Measurements from ENCODE around the gene UGT1A10. TPM values are rescaled to one million over a fixed set of nuclear protein-coding genes. Genes with fewer than 3 reads are reported as not detected.
"Not testable (repeated sequence)": the region's sequence is repeated elsewhere in the genome, so short reads cannot be mapped to it uniquely, and the experiment has no call there.

UGT1A10 gene
- total RNA-seq = not detected

DNA sequence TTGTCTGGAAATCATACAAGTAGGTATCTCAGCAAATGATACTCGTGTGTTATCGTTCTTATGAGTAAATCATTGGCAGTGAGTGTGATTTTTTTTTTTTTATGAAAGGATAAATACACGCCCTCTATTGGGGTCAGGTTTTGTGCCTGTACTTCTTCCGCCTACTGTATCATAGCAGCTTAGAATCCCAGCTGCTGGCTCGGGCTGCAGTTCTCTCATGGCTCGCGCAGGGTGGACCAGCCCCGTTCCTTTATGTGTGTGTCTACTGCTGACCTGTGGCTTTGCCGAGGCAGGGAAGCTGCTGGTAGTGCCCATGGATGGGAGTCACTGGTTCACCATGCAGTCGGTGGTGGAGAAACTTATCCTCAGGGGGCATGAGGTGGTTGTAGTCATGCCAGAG, at the start of gene UGT1A10:
UGT1A10 (plus strand) TSS at position 143 of the 400 bp plus-strand sequence; CDS start at position 218, 75 bp downstream.
- H3K36me3 Mint-ChIP-seq (ENCODE audit: low read depth); H3K9me3 Mint-ChIP-seq; H3K4me3 Mint-ChIP-seq; DNase-seq; CTCF ChIA-PET; H3K4me1 Mint-ChIP-seq; H3K27ac Mint-ChIP-seq; POLR2A ChIA-PET: not testable (repeated sequence)
- H3K27me3 Mint-ChIP-seq = peaks cover 27% of the 10 kb centered on the region

GRCh38 chr2:233588400-233588799, 47.8 kb upstream of the UGT1A10 start:
- Mint-ChIP-seq H3K4me1 (no peaks in the 10 kb centered on the region), H3K4me3 (no peak overlapping the region), H3K27me3 (peaks cover 15% of the 10 kb centered on the region), H3K36me3 (ENCODE audit: low read depth) (no peaks in the 10 kb centered on the region), H3K9me3 (no peaks in the 10 kb centered on the region), H3K27ac (no peak overlapping the region)
- ChIA-PET POLR2A (no interaction called here), CTCF (interaction anchor here (0.7 kb wide), 1 partner anchor 427 kb away, joined by 5 read pairs; no protein-coding TSS in a partner anchor)
- no peak for DNase-seq

DNA sequence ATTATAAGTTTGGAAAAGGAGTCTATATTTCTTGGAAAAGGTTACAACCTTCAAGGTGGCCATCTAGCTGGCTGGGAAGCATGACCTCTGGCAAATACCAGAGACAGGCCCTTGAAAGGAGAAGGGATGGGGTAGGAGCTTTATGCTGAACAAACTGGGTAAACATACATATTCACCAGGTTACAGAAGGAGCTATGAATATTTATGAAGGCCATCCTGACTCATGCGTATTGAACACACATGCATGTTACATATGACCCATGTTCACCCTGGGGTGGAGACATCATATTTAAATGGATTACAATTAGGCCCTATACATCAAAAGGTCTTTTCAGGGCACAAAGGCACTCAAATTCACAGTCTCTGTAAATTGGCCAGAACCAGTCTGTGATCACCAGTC, 43.5 kb upstream of the UGT1A10 start:
- H3K4me3 Mint-ChIP-seq; POLR2A ChIA-PET; H3K27ac Mint-ChIP-seq; H3K36me3 Mint-ChIP-seq (ENCODE audit: low read depth); DNase-seq; CTCF ChIA-PET; H3K9me3 Mint-ChIP-seq; H3K4me1 Mint-ChIP-seq; H3K27me3 Mint-ChIP-seq: not testable (repeated sequence)

DNA sequence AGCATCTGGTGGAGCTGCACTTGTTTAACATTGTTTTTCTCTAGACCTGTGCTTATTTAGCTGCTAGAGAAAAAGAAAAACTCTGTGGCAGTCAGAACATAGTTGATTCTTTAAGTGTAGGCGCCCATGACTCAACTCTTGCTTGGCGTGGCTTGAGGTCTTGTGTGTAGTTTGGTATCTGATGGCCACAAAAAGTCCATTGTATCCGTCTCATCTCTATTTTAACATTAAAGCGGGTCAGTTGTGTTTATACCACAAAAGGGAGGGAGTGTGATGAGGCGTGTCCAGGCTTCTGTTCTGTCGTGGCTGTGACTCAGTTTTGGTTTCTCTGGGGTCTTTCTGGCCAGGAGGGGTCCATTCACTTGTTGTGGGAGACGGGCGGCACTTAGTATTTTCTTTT, 43.0 kb upstream of the UGT1A10 start:
- ChIA-PET POLR2A (no interaction called here), CTCF (no interaction called here)
- H3K27me3 Mint-ChIP-seq = peaks cover 3% of the 10 kb centered on the region
- no peaks in the 10 kb centered on the region for H3K9me3 Mint-ChIP-seq
- no peaks in the 10 kb centered on the region for H3K36me3 Mint-ChIP-seq (ENCODE audit: low read depth)
- H3K27ac Mint-ChIP-seq = no peak overlapping the region
- no peak for DNase-seq
- no peak overlapping the region for H3K4me3 Mint-ChIP-seq
- no peaks in the 10 kb centered on the region for H3K4me1 Mint-ChIP-seq

DNA sequence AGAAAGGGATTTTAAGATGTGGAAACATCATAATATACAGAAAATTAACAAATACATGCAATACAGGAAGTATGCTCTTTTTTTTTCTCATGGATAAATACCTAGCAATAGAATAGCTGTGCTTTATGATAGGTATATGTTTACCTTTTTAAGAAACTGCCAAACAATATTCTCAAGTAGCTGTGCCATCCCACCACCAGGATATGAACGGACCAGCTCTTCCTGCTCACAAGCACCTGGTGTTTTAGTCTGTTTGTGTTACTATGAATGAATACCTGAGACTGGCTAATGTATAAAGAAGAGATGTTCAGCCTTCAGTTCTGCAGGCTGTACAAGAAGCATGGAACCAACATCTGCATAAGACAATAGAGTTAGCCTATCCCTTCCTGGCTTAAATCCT, 38.7 kb upstream of the UGT1A10 start:
- no peak overlapping the region for H3K4me3 Mint-ChIP-seq
- CTCF ChIA-PET = no interaction called here
- H3K27ac Mint-ChIP-seq = no peak overlapping the region
- peaks cover 12% of the 10 kb centered on the region for H3K27me3 Mint-ChIP-seq
- no peak for DNase-seq
- H3K36me3 Mint-ChIP-seq (ENCODE audit: low read depth) = no peaks in the 10 kb centered on the region
- no peaks in the 10 kb centered on the region for H3K4me1 Mint-ChIP-seq
- POLR2A ChIA-PET = no interaction called here
- H3K9me3 Mint-ChIP-seq = no peaks in the 10 kb centered on the region

DNA sequence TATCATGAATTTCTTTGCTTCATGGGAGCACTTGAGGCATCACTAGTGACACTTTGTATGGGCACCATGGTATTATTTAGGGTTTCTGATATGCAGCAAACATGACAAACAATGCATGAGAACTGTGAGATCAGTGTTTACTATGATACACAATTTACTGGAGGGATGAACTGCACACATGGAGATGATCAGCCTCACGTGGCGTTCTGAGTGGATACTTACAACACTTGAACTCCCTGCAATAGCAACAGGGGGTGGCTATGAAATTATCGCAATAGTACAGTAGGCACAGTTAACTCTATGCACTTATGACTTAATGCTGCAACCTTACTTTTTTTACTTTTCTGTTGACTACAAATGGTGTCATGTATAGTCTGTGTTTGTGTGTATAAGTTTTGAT, 37.3 kb upstream of the UGT1A10 start:
- Mint-ChIP-seq H3K36me3 (ENCODE audit: low read depth) (no peaks in the 10 kb centered on the region), H3K27me3 (peaks cover 12% of the 10 kb centered on the region), H3K27ac (no peak overlapping the region), H3K9me3 (no peaks in the 10 kb centered on the region), H3K4me1 (no peaks in the 10 kb centered on the region), H3K4me3 (no peak overlapping the region)
- ChIA-PET POLR2A (no interaction called here), CTCF (no interaction called here)
- no peak for DNase-seq

DNA sequence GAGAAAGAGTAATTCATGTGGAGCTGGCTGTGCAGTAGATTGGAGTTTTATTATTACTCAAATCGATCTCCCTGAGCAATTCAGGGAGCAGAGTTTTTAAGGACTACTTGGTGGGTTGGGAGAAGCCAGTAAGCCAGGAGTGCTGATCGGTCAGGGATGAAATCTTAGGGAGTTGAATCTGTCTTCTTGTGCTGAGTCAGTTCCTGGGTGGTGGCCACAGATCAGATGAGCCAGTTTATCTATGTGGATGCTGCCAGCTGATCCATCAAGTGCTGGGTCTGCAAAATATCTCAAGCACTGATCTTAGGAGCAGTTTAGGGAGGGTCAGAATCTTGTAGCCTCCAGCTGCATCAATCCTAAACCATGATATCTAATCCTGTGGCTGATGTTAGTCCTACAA, 35.9 kb upstream of the UGT1A10 start:
- POLR2A ChIA-PET = no interaction called here
- Mint-ChIP-seq H3K4me1 (no peaks in the 10 kb centered on the region), H3K27me3 (peaks cover 12% of the 10 kb centered on the region), H3K4me3 (no peak overlapping the region), H3K36me3 (ENCODE audit: low read depth) (no peaks in the 10 kb centered on the region), H3K9me3 (no peaks in the 10 kb centered on the region), H3K27ac (no peak overlapping the region)
- CTCF ChIA-PET = no interaction called here
- no peak for DNase-seq

GRCh38 chr2:233602076-233602475, 34.2 kb upstream of the UGT1A10 start:
- Mint-ChIP-seq H3K27me3 (peaks cover 12% of the 10 kb centered on the region), H3K4me3 (no peak overlapping the region), H3K27ac (no peak overlapping the region), H3K36me3 (ENCODE audit: low read depth) (no peaks in the 10 kb centered on the region), H3K4me1 (no peaks in the 10 kb centered on the region), H3K9me3 (no peaks in the 10 kb centered on the region)
- no peak for DNase-seq
- CTCF ChIA-PET = no interaction called here
- POLR2A ChIA-PET = no interaction called here

DNA sequence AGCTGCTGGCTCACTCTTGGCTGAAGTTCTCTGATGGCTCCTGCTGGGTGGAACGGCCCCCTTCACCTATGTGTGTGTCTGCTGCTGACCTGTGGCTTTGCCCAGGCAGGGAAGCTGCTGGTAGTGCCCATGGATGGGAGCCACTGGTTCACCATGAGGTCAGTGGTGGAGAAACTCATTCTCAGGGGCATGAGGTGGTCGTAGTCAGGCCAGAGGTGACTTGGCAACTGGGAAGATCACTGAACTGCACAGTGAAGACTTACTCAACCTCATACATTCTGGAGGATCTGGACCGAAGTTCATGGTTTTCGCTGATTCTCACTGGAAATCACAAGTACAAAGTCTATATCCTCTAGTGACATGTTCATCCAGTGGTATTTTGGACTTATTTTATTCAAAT, 32.7 kb upstream of the UGT1A10 start:
- H3K4me1 Mint-ChIP-seq = no peaks in the 10 kb centered on the region
- no peak overlapping the region for H3K4me3 Mint-ChIP-seq
- H3K9me3 Mint-ChIP-seq = no peaks in the 10 kb centered on the region
- ChIA-PET POLR2A (no interaction called here), CTCF (no interaction called here)
- H3K36me3 Mint-ChIP-seq (ENCODE audit: low read depth) = no peaks in the 10 kb centered on the region
- no peak for DNase-seq
- H3K27me3 Mint-ChIP-seq = peaks cover 12% of the 10 kb centered on the region
- no peak overlapping the region for H3K27ac Mint-ChIP-seq

GRCh38 chr2:233604826-233605225, 31.4 kb upstream of the UGT1A10 start:
- peaks cover 8% of the 10 kb centered on the region for H3K27me3 Mint-ChIP-seq
- ChIA-PET POLR2A (no interaction called here), CTCF (no interaction called here)

DNA sequence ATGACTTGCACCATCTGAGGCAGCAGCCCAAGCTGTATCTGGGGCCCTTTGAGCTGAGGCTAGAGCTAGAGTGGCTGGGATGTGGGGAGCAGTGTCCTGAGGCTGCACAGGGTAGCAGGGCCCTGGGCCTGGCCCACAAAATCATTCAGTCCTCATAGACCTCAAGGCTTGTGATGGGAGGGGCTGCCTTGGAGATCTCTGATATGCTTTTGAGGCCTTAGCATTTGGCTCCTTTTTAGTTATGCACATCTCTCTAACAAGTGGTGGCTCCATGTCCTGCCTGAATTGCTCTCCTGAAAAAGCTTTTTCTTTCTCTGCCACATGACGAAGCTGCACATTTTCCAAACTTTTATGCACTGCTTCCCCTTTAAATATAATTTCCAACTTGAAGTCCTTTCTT, 30.6 kb upstream of the UGT1A10 start:
- Mint-ChIP-seq H3K27me3 (peaks cover 2% of the 10 kb centered on the region), H3K36me3 (ENCODE audit: low read depth) (no peaks in the 10 kb centered on the region), H3K9me3 (peaks cover 3% of the 10 kb centered on the region), H3K4me3 (no peak overlapping the region), H3K27ac (no peak overlapping the region), H3K4me1 (no peaks in the 10 kb centered on the region)
- POLR2A ChIA-PET = interaction anchor here (0.5 kb wide), 1 partner anchor 1538 kb away, joined by 3 read pairs; no protein-coding TSS in a partner anchor
- CTCF ChIA-PET = no interaction called here
- DNase-seq = no peak

More at GRCh38 chr2:233604826-233605225, 31.4 kb upstream of the UGT1A10 start:
- no peak for DNase-seq
- Mint-ChIP-seq H3K36me3 (ENCODE audit: low read depth) (no peaks in the 10 kb centered on the region), H3K9me3 (no peaks in the 10 kb centered on the region), H3K4me1 (no peaks in the 10 kb centered on the region), H3K4me3 (no peak overlapping the region), H3K27ac (no peak overlapping the region)

- CTCF ChIA-PET = no interaction called here
- POLR2A ChIA-PET = no interaction called here
- H3K4me3 Mint-ChIP-seq = no peak overlapping the region
Measured at GRCh38 chr2:233611284-233611683, 25.0 kb upstream of the UGT1A10 start.

DNA sequence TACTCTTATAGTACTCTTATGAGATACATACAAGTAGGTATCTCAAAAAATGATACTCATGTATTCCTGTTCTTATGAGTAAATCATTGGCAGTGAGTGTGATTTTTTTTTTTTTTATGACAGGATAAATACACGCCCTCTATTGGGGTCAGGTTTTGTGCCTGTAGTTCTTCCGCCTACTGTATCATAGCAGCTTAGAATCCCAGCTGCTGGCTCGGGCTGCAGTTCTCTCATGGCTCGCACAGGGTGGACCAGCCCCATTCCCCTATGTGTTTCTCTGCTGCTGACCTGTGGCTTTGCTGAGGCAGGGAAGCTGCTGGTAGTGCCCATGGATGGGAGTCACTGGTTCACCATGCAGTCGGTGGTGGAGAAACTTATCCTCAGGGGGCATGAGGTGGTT, 18.8 kb upstream of the UGT1A10 start, which contains the start of gene UGT1A8:
UGT1A8 (plus strand) TSS at position 158 of the 400 bp plus-strand sequence; CDS start at position 233, 75 bp downstream.
- H3K4me3 Mint-ChIP-seq; POLR2A ChIA-PET; H3K36me3 Mint-ChIP-seq (ENCODE audit: low read depth); H3K27ac Mint-ChIP-seq; H3K9me3 Mint-ChIP-seq; H3K4me1 Mint-ChIP-seq; DNase-seq: not testable (repeated sequence)
- CTCF ChIA-PET = interaction anchor here (0.6 kb wide), 2 partner anchors 67 to 1187 kb away, joined by 3 to 4 read pairs; no protein-coding TSS in a partner anchor
- peaks cover 42% of the 10 kb centered on the region for H3K27me3 Mint-ChIP-seq

More at GRCh38 chr2:233611284-233611683, 25.0 kb upstream of the UGT1A10 start:
- H3K36me3 Mint-ChIP-seq (ENCODE audit: low read depth) = no peaks in the 10 kb centered on the region
- no peak overlapping the region for H3K27ac Mint-ChIP-seq
- peaks cover 8% of the 10 kb centered on the region for H3K9me3 Mint-ChIP-seq
- peaks cover 27% of the 10 kb centered on the region for H3K27me3 Mint-ChIP-seq
- DNase-seq = no peak
- H3K4me1 Mint-ChIP-seq = no peaks in the 10 kb centered on the region

- Mint-ChIP-seq H3K4me3 (no peak overlapping the region), H3K4me1 (no peaks in the 10 kb centered on the region), H3K36me3 (ENCODE audit: low read depth) (no peaks in the 10 kb centered on the region), H3K27me3 (peaks cover 28% of the 10 kb centered on the region), H3K27ac (no peak overlapping the region), H3K9me3 (peaks cover 3% of the 10 kb centered on the region)
- no peak for DNase-seq
- ChIA-PET CTCF (no interaction called here), POLR2A (no interaction called here)
Measured at GRCh38 chr2:233620204-233620603, 16.0 kb upstream of the UGT1A10 start.
